Activated gamma-delta T cell treated with Interleukin-2 at 50 U/mL for 16 hours (primary cell): Measurements from ENCODE around the gene LHX2.

ENCODE experiments used
- DNase-seq: peaks from one replicate; pipeline ENCODE4 v3.0.0-alpha.2; 2020

LHX2 gene

GRCh38 chr9:124000161-124000783, 11.3 kb upstream of the LHX2 start:
- no peak for DNase-seq

GRCh38 chr9:124000784-124001457, 10.6 kb upstream of the LHX2 start:
- no peak for DNase-seq

GRCh38 chr9:124001458-124001799, 10.1 kb upstream of the LHX2 start:
- DNase-seq, result no peak

- DNase-seq, result no peak
Observed at GRCh38 chr9:124001866-124002525, 9.6 kb upstream of the LHX2 start.

- DNase-seq, result no peak
Observed at GRCh38 chr9:124003636-124004349, 7.8 kb upstream of the LHX2 start.

- DNase-seq, result no peak
Observed at GRCh38 chr9:124004593-124004992, 7.0 kb upstream of the LHX2 start.

- DNase-seq, result no peak
Observed at GRCh38 chr9:124005029-124005771, 6.4 kb upstream of the LHX2 start.

GRCh38 chr9:124006448-124007361, 4.9 kb upstream of the LHX2 start:
- DNase-seq, result no peak

GRCh38 chr9:124007565-124008302, 3.8 kb upstream of the LHX2 start:
- no peak for DNase-seq

GRCh38 chr9:124008303-124008693, 3.3 kb upstream of the LHX2 start:
- DNase-seq, result no peak

GRCh38 chr9:124008694-124009530, 2.7 kb upstream of the LHX2 start:
- no peak for DNase-seq

GRCh38 chr9:124009531-124010217, 1.9 kb upstream of the LHX2 start:
- no peak for DNase-seq

- DNase-seq, result no peak
Observed at GRCh38 chr9:124010303-124010664, 1.3 kb upstream of the LHX2 start.

- DNase-seq, result no peak
Observed at GRCh38 chr9:124010665-124011321, 775 bp upstream of the LHX2 start.

GRCh38 chr9:124012368-124013301, 1.1 kb downstream of the LHX2 start:
- DNase-seq, result no peak

GRCh38 chr9:124013309-124014210, 2.0 kb downstream of the LHX2 start:
- DNase-seq, result no peak
